Mesodermal cell (in vitro differentiated cells): ENCODE data around the gene NAPEPLD. TPM values are rescaled to one million over a fixed set of nuclear protein-coding genes. Genes with fewer than 3 reads are reported as not detected.
A peak's percentile ranks its signal among the peaks of the same experiment; 100 is the strongest.
"Not testable (repeated sequence)": the region's sequence is repeated elsewhere in the genome, so short reads cannot be mapped to it uniquely, and the experiment has no call there.

Experiments
- H3K27ac ChIP-seq: 2 replicates; pipeline ENCODE4 v1.7.0; 2013; ENCODE audit warnings: mild to moderate bottlenecking, low read depth, low read length, moderate library complexity; ENCODE audit not compliant: severe bottlenecking
- H3K36me3 ChIP-seq: 2 replicates; pipeline ENCODE4 v1.7.1; 2013; ENCODE audit warnings: mild to moderate bottlenecking, low read length, moderate library complexity; ENCODE audit not compliant: control insufficient read depth, insufficient read depth
- H3K4me1 ChIP-seq: one replicate; pipeline ENCODE4 v1.7.1; 2013; ENCODE audit warnings: mild to moderate bottlenecking, low read length; ENCODE audit not compliant: insufficient read depth, control insufficient read depth, poor library complexity, severe bottlenecking
- H3K4me3 ChIP-seq: 2 replicates; pipeline ENCODE4 v1.7.0; 2013; ENCODE audit warnings: low read length, control low read depth, mild to moderate bottlenecking; ENCODE audit not compliant: insufficient read depth, poor library complexity, severe bottlenecking; ENCODE audit errors: extremely low read depth
- H3K9me3 ChIP-seq: 2 replicates; pipeline ENCODE4 v1.7.1; 2013; ENCODE audit warnings: mild to moderate bottlenecking, low read length, moderate library complexity; ENCODE audit not compliant: control insufficient read depth
- WGBS, 2 experiments: methylation state at CpG; one replicate each; pipeline ENCODE4 v1.1.5; 2013; ENCODE audit warnings: missing lambda C conversion rate in 2 of 2; ENCODE audit not compliant: insufficient coverage in 2 of 2; 5-methylcytosine and 5-hydroxymethylcytosine counted together
- polyA plus RNA-seq, 2 experiments: library from polyadenylated mRNA; stranded (reverse); fragments of 50-300 nt; gene quantifications; one replicate each; pipeline ENCODE4 v1.2.3, GENCODE V29; 2013

The NAPEPLD gene
- polyA plus RNA-seq (2013, experiment 1 of 2) = 4.7 TPM
- polyA plus RNA-seq (2013, experiment 2 of 2) = 3.9 TPM

- Histone ChIP-seq H3K4me3 (peak within 1 kb of the TSS; percentile 50), H3K9me3 (no peaks in the 10 kb centered on the region), H3K36me3 (no peaks in the 10 kb centered on the region), H3K27ac (peak within 1 kb of the TSS; percentile 93), H3K4me1 (no peaks in the 10 kb centered on the region)
- 6 to 7% methylated on average over 45 to 72 of the region's 82 CpGs for WGBS, 2 experiments
These were observed at the start of gene NAPEPLD for GRCh38 chr7:103148994-103149807. Gene NAPEPLD (minus strand): TSS chr7:103149099. CDS start chr7:103128776, 20,323 bp downstream.

GRCh38 chr7:103198079-103198478, 49.2 kb upstream of the NAPEPLD start:
- not testable (repeated sequence) for H3K36me3 ChIP-seq, H3K4me3 ChIP-seq, H3K9me3 ChIP-seq, H3K27ac ChIP-seq, H3K4me1 ChIP-seq
- WGBS, 2 experiments = 73 to 85% methylated on average over 2 to 3 of the region's 3 CpGs

GRCh38 chr7:103195364-103195763, 46.5 kb upstream of the NAPEPLD start:
- no CpG with 5 or more reads among the region's 4 CpGs for WGBS, 2 experiments
- not testable (repeated sequence) for H3K36me3 ChIP-seq, H3K4me1 ChIP-seq, H3K9me3 ChIP-seq, H3K4me3 ChIP-seq, H3K27ac ChIP-seq

- H3K27ac ChIP-seq, H3K4me3 ChIP-seq, H3K4me1 ChIP-seq, H3K36me3 ChIP-seq, H3K9me3 ChIP-seq: not testable (repeated sequence)
- 87 to 100% methylated on average over 1 to 3 of the region's 8 CpGs for WGBS, 2 experiments
These were observed 23.7 kb upstream of the NAPEPLD start for GRCh38 chr7:103172415-103173146.

- not testable (repeated sequence) for H3K9me3 ChIP-seq, H3K36me3 ChIP-seq, H3K27ac ChIP-seq, H3K4me1 ChIP-seq, H3K4me3 ChIP-seq
- 90 to 100% methylated on average over 1 to 3 of the region's 6 CpGs for WGBS, 2 experiments
These were observed 23.0 kb upstream of the NAPEPLD start for GRCh38 chr7:103171695-103172414.

- H3K4me3 ChIP-seq, H3K4me1 ChIP-seq, H3K9me3 ChIP-seq, H3K36me3 ChIP-seq, H3K27ac ChIP-seq: not testable (repeated sequence)
- 80 to 100% methylated on average over 1 of the region's 3 CpGs for WGBS, 2 experiments
These were observed 18.1 kb upstream of the NAPEPLD start for GRCh38 chr7:103166921-103167544.

- not testable (repeated sequence) for H3K36me3 ChIP-seq, H3K4me3 ChIP-seq
- 88 to 92% methylated on average over 1 to 2 of the region's 5 CpGs for WGBS, 2 experiments
These were observed 14.4 kb upstream of the NAPEPLD start for GRCh38 chr7:103163087-103163825.

GRCh38 chr7:103162641-103163040, 13.7 kb upstream of the NAPEPLD start:
- H3K36me3 ChIP-seq, H3K27ac ChIP-seq, H3K9me3 ChIP-seq, H3K4me3 ChIP-seq, H3K4me1 ChIP-seq: not testable (repeated sequence)
- 81 to 100% methylated on average over 1 to 2 of the region's 2 CpGs for WGBS, 2 experiments

More at GRCh38 chr7:103163087-103163825, 14.4 kb upstream of the NAPEPLD start:
- not testable (repeated sequence) for H3K4me1 ChIP-seq, H3K27ac ChIP-seq, H3K9me3 ChIP-seq

GRCh38 chr7:103161998-103162616, 13.2 kb upstream of the NAPEPLD start:
- WGBS, 2 experiments = 100% methylated on average over 2 of the region's 3 CpGs; no CpG with 5 or more reads in 1 of the 2 experiments
- H3K27ac ChIP-seq, H3K4me3 ChIP-seq, H3K9me3 ChIP-seq, H3K4me1 ChIP-seq, H3K36me3 ChIP-seq: not testable (repeated sequence)
